ENCODE data around the gene SOCS2.

DNA sequence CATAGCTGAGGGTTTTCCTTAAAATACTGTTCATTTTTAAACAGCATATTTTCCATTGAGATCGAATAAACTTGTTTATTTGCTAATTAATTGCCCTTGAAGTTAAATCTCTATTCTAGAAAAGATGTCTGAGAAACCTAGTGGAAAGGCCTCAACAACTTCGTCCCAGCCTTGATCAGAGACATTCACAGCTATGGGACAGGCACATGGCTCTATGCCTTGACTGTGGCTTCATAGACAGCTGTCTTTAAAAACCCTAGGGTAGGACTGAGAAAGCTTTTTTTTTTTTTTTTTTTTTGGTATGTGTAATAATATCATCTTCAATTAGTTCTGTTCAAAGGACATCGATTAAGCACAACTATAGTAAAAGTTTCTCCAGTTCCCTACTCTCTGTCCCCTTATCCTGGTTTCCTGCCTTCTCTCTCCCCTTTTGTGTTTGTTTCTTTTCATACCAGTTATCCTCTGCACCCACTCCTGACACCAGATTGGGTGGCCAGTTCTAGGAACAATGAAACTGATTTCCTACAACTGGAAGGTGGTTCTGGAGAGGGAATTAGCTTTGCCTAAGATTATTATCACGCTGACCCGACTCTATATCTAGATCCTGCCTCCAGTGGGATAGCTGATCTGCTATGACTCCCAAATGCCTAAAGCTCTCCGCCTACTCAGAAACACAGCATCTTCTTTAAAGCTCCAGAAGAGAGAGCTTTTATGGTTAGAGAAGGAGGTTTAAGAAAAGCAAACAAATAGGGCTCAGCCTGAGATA is 20.3 kb downstream of the SOCS2 start:
- TF ChIP-seq POLR2AphosphoS5 (IDR thresholded peaks at IDR 0.05; ENCODE audit: insufficient read depth, low read depth, low read length) (no peak), EZH2 (IDR thresholded peaks at IDR 0.05; ENCODE audit: borderline replicate concordance, low read depth, low read length, severe bottlenecking) (no peak), JUN (IDR thresholded peaks at IDR 0.05; ENCODE audit: borderline replicate concordance, insufficient read depth, insufficient read length, low read depth) (no peak), POLR2A (IDR thresholded peaks at IDR 0.05; ENCODE audit: low read depth, low read length) (no peak)
- TF ChIP-seq, protein P1, sequence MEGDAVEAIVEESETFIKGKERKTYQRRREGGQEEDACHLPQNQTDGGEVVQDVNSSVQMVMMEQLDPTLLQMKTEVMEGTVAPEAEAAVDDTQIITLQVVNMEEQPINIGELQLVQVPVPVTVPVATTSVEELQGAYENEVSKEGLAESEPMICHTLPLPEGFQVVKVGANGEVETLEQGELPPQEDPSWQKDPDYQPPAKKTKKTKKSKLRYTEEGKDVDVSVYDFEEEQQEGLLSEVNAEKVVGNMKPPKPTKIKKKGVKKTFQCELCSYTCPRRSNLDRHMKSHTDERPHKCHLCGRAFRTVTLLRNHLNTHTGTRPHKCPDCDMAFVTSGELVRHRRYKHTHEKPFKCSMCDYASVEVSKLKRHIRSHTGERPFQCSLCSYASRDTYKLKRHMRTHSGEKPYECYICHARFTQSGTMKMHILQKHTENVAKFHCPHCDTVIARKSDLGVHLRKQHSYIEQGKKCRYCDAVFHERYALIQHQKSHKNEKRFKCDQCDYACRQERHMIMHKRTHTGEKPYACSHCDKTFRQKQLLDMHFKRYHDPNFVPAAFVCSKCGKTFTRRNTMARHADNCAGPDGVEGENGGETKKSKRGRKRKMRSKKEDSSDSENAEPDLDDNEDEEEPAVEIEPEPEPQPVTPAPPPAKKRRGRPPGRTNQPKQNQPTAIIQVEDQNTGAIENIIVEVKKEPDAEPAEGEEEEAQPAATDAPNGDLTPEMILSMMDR (IDR thresholded peaks at IDR 0.05; ENCODE audit: extremely low read depth in 1 of 2, insufficient read depth in 1 of 2, low read depth in 1 of 2, low read length in 2 of 2) = no peak
- TF ChIP-seq, protein P2, sequence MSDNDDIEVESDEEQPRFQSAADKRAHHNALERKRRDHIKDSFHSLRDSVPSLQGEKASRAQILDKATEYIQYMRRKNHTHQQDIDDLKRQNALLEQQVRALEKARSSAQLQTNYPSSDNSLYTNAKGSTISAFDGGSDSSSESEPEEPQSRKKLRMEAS (IDR thresholded peaks at IDR 0.05; ENCODE audit: insufficient read depth, insufficient read length) = no peak

Measured in endothelial cell of umbilical vein (primary cell).